Middle frontal gyrus (tissue), 1 donor: ENCODE data around the gene ZNF552.
"Not testable (repeated sequence)": the region's sequence is repeated elsewhere in the genome, so short reads cannot be mapped to it uniquely, and the experiment has no call there.

Experiments
- DNase-seq: peaks from one replicate; pipeline ENCODE4 v3.0.0-alpha.2; 2015; ENCODE audit warnings: low spot score; ENCODE audit errors: extremely low spot score

The ZNF552 gene

GRCh38 chr19:57814505-57815246 is at the start of gene ZNF552:
Gene ZNF552, minus strand, starts transcription at chr19:57814913. Its CDS starts 170 bp downstream, at chr19:57814743.
- DNase-seq = peak; percentile 94

GRCh38 chr19:57862351-57862750 is 47.6 kb upstream of the ZNF552 start:
- not testable (repeated sequence) for DNase-seq

GRCh38 chr19:57854117-57854516 is 39.4 kb upstream of the ZNF552 start:
- not testable (repeated sequence) for DNase-seq

- not testable (repeated sequence) for DNase-seq
These were observed 37.3 kb upstream of the ZNF552 start for GRCh38 chr19:57851812-57852603.

GRCh38 chr19:57850553-57851017 is 35.9 kb upstream of the ZNF552 start:
- no peak for DNase-seq

GRCh38 chr19:57849666-57850473 is 35.2 kb upstream of the ZNF552 start, which contains the start of gene ZNF587:
Gene ZNF587, plus strand, starts transcription at chr19:57849859. Its CDS starts 180 bp downstream, at chr19:57850039.
- DNase-seq = peak; percentile 69

GRCh38 chr19:57849162-57849665 is 34.5 kb upstream of the ZNF552 start:
- not testable (repeated sequence) for DNase-seq

- not testable (repeated sequence) for DNase-seq
These were observed 32.5 kb upstream of the ZNF552 start for GRCh38 chr19:57847164-57847563.

- no peak for DNase-seq
These were observed 26.5 kb upstream of the ZNF552 start for GRCh38 chr19:57841122-57841763.

GRCh38 chr19:57838622-57839191 is 24.0 kb upstream of the ZNF552 start:
- not testable (repeated sequence) for DNase-seq

GRCh38 chr19:57836991-57837390 is 22.3 kb upstream of the ZNF552 start:
- DNase-seq = not testable (repeated sequence)

GRCh38 chr19:57830071-57830602 is 15.4 kb upstream of the ZNF552 start, which contains the start of gene ZNF587B:
Gene ZNF587B, plus strand, starts transcription at chr19:57830299. Its CDS starts 230 bp downstream, at chr19:57830529.
- peak; percentile 60 for DNase-seq

- DNase-seq = no peak
These were observed 14.6 kb upstream of the ZNF552 start for GRCh38 chr19:57829316-57829715.

GRCh38 chr19:57825511-57825910 is 10.8 kb upstream of the ZNF552 start:
- DNase-seq = no peak

- DNase-seq = not testable (repeated sequence)
These were observed 8.9 kb upstream of the ZNF552 start for GRCh38 chr19:57823608-57824007.

- not testable (repeated sequence) for DNase-seq
These were observed 8.4 kb upstream of the ZNF552 start for GRCh38 chr19:57823155-57823554.

- not testable (repeated sequence) for DNase-seq
These were observed 6.8 kb upstream of the ZNF552 start for GRCh38 chr19:57821501-57821900.

GRCh38 chr19:57821095-57821494 is 6.4 kb upstream of the ZNF552 start:
- not testable (repeated sequence) for DNase-seq

- DNase-seq = no peak
These were observed 5.9 kb upstream of the ZNF552 start for GRCh38 chr19:57820599-57820998.
